ENCODE results near the gene MRPS18C.

- TF ChIP-seq, protein P1, sequence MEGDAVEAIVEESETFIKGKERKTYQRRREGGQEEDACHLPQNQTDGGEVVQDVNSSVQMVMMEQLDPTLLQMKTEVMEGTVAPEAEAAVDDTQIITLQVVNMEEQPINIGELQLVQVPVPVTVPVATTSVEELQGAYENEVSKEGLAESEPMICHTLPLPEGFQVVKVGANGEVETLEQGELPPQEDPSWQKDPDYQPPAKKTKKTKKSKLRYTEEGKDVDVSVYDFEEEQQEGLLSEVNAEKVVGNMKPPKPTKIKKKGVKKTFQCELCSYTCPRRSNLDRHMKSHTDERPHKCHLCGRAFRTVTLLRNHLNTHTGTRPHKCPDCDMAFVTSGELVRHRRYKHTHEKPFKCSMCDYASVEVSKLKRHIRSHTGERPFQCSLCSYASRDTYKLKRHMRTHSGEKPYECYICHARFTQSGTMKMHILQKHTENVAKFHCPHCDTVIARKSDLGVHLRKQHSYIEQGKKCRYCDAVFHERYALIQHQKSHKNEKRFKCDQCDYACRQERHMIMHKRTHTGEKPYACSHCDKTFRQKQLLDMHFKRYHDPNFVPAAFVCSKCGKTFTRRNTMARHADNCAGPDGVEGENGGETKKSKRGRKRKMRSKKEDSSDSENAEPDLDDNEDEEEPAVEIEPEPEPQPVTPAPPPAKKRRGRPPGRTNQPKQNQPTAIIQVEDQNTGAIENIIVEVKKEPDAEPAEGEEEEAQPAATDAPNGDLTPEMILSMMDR (IDR thresholded peaks at IDR 0.05): no peak
- no peak for TF ChIP-seq ZFX (IDR thresholded peaks at IDR 0.05; ENCODE audit: borderline replicate concordance)
Observed at GRCh38 chr4:83456184-83456501, 285 bp downstream of the MRPS18C start.

All from 22Rv1 (cell line).